Umbilical cord (tissue), 2 donors: Measurements from ENCODE around the gene RUFY4. TPM values are rescaled to one million over a fixed set of nuclear protein-coding genes. Genes with fewer than 3 reads are reported as not detected.
A peak's percentile ranks its signal among the peaks of the same experiment; 100 is the strongest.

Experiments
- DNase-seq: peaks from one replicate; pipeline ENCODE4 v3.0.0-alpha.2; 2015; ENCODE audit warnings: low spot score
- total RNA-seq: library from RNA; depleted of rRNA; stranded (reverse); fragments of >200 nt; gene quantifications from one replicate; pipeline ENCODE4 v1.2.3, GENCODE V29; 2014; ENCODE audit warnings: low replicate concordance; ENCODE audit not compliant: insufficient read depth

Gene RUFY4, protein sequence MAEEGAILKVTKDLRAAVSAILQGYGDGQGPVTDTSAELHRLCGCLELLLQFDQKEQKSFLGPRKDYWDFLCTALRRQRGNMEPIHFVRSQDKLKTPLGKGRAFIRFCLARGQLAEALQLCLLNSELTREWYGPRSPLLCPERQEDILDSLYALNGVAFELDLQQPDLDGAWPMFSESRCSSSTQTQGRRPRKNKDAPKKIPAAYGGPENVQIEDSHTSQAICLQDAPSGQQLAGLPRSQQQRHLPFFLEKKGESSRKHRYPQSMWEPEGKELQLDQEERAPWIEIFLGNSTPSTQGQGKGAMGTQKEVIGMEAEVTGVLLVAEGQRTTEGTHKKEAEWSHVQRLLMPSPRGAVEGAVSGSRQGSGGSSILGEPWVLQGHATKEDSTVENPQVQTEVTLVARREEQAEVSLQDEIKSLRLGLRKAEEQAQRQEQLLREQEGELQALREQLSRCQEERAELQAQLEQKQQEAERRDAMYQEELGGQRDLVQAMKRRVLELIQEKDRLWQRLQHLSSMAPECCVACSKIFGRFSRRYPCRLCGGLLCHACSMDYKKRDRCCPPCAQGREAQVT
- 13.7 TPM for total RNA-seq

DNA sequence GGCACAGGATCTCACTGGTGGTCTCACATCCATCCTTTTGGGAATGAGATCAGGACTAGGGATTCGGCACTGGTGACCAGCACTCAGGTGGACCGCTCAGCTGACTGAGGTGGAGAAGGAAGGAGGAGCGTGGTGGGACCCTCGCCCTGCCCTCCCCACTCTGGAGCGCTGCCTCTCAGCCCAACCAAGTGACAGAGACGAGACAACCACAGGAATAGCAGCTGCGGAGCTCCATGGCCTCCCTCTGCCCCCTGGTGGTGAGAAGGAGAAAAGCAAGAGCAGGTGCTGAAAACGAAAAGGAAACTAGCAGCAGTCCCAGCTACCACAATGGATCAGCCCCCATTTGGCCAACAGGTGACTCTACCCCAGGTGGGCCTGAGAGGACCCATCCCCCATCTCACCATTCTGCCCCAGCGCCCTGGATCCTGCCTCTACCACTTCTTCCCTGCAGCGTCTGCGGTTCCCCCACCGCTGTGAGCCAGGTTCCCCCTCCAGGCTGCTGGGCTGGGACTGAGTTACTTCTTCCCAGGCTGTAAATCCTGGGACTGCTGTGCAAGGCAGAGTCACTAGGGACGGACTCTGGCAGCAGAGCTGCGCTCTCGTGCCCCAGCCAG lies at the start of gene RUFY4:
Gene RUFY4 (plus strand): TSS at position 533 of the 614 bp plus-strand sequence. CDS start 1,353 bp downstream, outside the sequence.
- peak; percentile 81 for DNase-seq

DNA sequence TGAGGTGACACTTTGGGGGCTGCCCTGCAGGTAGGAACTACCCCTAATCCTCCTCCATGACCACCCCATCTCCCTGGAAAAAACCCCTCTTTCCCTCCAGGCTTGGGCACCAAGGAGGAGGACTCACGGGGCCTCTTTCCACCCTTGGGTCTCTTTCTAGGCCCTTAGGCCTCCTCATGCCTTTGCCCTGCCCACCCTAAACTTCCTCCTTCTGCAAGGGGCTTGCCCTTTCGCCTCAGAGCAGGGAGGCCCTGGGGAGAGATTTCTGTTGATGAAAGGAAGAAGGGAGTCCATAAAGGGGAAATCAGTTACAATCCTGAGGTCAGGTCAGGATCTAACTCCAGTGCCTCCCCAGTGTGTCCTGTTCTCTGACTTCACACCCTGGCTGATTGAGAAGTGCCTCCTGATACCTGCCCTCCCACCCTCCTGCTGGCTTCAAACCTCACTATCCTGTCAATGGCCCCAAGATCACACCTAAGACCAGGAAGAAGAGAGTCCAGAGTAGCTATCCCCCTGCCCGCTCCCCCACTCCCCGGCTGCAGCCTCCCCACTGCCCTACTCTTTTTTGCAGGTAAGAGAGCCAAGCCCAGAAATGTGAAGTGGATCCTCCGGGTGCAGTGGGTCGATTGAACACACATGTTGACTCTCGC lies 49.5 kb upstream of the RUFY4 start:
- DNase-seq, result no peak

DNA sequence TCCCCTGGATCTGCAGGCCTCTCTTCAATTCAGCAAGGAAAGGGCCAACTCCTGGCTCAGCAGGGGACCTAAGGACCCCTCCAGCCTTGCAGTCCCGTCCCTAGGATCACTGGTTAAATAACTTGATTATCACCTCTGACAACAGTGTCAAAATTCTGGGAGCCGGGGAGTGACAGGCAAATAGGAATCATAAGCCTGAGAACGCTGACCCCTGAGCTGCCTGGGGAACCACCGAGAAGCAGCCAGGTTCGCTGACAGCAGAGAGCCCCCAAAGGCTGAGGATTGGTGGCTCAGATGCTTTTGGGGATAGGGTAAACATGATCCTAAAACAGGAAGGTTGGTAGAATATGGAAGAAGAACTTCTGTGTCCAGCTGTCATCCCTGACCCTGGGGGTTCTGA lies 48.8 kb upstream of the RUFY4 start:
- no peak for DNase-seq

DNA sequence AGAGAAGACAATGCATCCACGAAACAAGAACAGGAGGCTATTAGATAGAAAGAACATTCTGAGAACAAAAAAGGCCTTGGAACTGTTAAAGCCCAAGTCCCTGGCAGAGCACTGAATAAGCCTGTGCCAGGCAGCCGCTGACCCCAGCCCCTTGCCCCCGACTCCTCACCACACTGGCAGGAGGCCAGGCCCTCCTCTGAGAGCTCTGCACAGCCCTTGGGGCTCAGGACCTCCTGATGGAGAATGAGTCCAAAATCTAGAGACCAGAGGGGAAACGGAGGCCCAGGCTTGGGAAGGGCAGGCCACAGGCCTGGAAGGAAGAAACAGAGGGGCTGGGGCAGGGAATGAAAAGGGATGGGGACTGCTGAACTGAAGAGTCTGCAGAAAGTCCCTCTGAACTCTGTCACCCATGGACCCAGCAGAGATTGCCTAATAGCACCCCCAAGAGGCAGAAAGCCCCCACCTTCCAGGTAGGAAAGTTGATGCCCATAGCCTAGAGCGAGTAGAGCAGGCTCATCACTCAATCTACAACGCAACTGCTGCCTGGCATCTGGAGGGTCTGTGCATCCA lies 48.0 kb upstream of the RUFY4 start:
- DNase-seq, result no peak

DNA sequence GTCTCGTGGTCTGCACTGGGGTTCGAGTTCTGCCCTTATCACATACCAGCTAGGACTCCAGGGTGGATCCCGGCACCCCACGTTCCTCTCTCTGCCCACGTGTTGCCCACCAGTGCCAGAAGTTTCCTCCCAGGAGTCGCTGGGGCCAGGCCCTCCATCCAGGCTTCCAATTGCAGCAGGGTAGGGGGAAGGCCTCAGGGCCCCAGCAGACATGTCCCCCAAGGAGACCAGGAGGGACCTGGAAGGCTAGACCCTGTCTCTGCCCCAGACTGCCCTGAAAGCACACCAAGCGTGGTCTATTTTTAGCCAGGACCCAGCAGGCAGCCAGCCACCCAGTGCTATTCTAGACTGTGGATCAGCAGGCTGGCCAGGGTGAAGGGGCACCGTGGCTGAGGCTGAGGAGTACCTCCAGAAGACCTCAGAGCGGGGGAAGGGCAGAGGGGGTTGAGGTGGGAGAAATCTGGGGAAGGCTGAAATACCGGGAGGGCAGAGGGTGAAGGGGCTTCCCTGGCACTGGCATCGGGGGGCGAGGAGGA lies 47.4 kb upstream of the RUFY4 start:
- DNase-seq, result no peak

DNA sequence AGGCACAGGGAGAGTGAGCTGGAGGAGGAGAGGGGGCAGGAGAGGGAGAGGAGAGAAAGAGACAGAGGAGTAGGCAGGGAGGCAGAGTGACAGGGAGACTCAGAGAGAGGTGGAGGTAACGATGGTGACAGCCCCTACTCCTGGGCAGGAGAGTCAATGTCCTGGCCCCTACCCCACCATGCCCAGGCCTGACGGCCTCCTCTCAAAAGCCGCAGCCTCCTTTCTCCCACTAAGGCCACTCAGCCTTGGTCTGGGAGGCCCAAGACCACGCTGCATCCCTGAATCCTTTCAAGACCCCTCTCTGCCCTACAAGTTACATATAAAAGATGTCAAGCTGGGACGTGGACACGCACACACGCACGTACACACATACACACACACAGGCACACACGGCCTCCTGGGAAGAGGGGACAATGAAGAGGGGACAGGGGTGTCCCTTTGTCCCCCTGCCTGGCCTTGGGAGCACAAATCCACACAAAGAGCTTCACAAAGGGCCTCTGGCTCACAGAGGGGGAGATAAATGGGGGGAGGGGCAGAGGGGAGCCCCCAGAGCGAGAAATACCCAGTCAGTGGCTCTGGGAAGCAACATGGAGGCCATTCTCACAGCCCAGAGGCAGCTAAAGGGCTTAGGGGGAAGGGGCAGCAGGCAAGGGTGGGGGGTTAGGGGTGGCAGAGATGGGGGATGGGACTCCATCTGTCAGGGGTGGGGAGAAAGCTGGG lies 46.8 kb upstream of the RUFY4 start:
- no peak for DNase-seq

DNA sequence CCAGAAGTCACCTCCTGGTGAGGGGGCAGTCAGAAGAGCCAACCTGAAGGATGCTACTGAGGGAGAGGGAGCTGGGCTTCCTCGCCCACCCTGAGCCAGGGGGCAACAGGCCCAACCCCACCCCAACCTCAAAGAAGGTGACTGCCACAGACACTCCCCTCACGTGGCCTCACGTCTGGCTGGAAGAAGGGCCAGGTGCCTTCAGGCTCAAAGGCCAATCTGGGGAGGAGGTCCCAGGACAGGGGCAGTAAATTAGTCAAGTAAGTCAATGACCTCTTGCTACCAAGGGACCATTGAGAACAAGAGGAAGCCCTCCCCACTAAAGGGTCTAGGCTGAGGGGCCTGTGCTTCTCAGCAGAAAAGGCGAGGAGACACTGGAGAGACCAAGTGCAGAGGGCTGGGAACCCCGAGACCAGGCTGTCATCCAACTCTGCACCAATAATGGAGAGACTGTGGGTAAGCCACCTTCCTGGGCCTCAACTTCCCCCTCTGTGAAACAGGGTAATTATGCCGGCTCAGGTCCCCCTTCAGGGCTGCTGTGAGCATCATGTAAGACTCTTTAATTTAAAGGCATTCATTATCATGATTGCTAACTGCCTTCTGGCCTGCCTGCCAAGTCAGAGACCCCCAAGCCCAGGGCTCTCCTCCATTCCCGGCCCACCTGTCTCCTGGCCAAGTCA lies 46.1 kb upstream of the RUFY4 start:
- no peak for DNase-seq

DNA sequence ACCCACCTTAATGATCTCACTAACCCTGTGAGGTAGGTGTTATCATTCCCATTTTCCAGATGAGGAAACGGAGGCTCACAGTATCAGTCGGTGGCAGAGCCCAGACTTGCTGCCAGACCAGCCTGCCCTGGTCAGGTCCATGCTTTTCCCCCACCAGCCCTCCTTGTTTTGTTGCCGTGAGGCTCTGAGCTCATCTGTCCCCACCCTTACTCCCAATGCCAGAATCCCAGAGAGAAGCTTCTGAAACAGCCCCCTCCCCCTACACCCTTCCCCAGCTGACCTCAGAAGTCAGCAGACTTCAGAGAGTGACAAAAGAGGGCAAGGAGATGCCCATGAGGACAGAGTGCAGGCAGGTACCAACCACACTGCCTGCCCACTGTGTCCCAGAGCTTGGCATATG lies 45.4 kb upstream of the RUFY4 start:
- no peak for DNase-seq

DNA sequence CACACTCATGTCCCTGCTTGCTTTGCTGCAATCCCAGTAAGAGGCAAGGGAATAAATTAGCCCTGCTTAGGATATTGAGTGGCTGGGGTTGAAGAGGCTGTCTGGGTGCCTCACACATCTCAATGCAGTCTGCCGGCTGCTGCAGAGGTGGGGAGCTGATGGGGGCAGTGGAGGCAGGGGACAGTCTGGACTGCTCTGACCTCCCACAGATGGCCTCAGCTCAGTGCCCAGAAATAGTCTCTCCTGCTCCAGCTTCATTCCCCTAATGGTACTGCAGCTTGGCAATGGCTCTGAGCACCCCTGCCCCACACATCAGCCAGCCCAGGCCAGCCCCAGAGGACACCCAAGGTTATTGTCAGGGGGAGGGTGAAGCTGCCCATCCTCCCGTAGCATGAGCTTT lies 44.7 kb upstream of the RUFY4 start:
- DNase-seq, result no peak

DNA sequence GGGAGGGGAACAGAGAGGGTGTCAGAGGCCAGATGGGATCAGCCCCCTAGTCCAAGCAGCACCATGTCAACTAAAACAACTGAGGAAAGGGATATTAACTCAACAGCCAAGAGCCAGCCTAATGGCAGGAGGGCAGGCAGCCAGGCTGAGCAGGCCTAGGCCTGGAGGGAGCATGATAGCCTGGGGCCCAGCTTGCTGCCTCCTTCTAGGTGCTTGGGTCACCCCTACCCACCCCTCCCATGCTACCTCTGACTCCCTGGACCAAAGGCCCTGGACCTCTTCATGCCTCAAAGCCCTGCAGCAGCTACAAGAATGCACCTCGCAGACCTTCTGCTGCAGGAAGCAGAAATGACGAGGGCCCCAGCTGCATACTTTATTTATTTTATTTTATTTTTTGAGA lies 44.2 kb upstream of the RUFY4 start:
- no peak for DNase-seq

DNA sequence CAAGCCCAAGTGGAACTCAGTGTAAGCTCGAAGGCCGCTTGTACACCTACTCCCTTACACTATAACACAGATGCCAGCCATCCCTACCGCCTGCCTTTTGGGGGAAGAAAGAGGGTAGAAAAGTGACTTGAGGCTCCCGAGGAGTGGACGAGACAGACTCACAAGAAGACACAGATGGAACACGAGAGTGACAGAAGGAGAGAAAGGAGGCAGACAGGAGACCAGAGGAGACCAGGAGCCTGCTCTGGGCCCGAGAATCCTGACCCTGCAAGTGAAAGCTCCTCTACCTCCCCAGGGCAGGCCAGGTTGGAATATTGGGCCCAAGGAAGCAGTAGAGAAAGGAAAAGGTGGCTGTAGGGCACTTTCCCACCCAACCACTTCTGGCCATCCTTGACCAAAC lies 42.8 kb upstream of the RUFY4 start:
- no peak for DNase-seq

DNA sequence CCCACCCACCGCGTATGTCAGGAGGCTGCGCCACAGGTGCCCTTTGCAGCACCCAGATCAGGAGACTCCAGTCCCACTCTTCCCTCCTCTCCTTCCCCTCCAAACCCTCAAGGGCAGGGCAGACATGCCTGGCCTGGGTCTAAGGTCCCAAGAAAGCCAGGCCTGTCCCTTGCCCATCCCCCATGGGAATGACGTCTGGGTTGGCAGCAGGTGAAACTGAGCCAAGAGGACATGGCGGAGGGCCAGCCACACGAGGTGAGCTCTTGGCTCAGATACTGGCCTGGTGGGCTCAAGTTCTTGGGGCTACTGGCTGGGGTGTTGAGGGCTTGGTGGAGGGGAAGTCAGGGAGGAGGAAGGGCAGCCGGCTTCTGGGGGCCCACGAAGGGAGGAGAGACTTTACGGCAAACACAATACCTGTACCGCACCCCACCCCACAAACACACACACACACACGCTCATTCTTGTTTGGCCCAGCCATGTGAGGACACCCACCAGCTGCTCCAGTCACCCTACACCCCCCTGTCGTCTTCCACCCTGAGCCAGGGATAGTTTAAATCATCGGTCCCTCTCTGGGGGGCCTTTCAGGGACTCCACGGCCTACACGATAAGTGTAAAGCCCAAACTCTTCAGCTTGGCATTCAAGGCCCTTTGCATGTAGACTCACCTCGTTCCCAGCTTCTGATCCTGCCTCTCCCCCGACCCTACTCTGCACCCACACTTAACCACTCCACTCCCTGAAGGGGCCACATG lies 42.2 kb upstream of the RUFY4 start:
- DNase-seq, result no peak

DNA sequence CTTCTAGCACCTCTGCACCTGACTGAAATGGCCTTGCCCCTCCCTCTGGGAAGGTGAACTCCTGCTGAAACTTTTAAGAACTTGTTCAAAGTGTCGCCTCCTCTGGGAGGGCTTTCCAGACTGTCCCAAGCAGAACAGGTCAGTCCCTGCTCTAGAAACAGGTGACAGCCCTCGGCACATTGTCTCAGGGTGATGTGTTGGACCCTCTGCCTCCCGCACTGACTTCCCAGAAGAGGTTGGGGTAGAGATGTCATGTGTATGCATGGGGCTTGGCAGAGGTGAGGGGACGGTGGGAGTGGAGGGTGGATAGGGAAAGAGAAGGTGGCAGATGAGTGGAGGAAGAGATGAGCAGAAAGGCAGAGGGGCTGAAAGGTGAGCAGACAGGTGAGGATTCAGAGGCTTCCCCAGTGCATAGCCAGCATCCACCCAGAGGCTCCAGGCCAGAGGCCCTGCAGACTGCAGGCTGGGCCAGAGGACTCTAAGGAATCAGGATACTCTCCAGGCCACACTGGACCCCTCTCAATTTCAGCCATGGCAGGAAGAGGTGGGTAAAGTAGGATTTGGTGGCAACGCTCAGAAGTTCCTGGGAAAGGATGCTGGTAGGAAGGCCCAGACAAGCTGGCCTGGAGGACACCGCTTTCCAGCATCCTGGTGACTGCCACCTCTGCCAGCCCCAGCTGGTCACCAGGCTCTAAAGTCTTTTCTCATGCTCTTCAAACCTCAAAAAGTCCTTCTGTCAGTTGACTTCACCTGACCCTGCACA lies 41.4 kb upstream of the RUFY4 start:
- no peak for DNase-seq

DNA sequence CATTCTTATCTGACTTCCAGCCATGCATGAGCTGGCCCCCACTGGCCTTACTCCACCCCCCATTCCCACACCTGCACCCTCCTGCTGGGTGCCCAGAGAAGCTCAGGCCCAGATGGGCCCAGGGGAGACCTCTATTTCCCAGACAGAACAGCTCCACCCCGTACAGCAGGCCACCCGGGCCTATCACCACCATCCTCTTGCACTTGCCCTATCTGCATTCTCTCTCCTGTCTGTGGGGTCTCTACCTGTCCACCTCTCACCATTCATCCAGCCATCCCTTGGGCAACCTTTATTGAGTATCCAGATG lies 40.9 kb upstream of the RUFY4 start:
- DNase-seq, result no peak

DNA sequence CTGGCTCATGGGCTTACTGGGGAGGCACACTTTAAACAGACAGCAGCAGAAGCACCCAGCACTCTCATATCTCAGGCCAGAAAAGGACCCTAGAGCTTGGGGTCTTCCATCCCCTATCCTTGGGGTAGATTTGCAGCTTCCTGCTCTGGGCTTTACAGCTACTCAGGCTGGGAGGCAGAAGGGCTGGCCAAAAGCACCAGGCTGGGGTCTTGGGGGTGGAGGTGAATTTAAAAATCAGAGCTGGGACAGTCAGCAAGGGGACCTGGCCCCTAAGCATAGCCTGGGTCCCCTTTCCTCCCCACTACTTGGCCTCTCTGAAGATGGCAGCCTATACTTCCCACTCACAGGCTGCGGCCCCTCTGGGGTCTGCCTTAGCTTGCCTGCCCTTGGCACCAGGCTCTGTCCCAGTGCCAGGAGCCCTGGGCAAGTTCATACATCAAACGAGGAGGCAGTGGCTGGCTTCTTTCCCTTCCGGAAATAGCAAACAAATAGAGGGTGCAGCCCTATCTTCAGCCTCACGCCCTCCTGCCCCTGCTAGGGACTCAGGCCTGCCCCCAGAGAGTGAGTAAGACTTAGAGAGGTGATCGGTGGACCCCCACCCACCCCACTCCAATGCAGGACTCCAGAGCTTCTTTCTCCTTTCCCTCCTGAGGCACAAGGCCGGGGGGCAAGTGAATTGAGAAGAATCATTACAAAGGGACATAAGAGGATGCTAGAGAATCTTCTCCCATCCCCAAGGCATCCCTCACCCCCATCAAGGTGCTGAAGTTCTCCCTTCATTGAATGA lies 40.3 kb upstream of the RUFY4 start:
- DNase-seq, result no peak

DNA sequence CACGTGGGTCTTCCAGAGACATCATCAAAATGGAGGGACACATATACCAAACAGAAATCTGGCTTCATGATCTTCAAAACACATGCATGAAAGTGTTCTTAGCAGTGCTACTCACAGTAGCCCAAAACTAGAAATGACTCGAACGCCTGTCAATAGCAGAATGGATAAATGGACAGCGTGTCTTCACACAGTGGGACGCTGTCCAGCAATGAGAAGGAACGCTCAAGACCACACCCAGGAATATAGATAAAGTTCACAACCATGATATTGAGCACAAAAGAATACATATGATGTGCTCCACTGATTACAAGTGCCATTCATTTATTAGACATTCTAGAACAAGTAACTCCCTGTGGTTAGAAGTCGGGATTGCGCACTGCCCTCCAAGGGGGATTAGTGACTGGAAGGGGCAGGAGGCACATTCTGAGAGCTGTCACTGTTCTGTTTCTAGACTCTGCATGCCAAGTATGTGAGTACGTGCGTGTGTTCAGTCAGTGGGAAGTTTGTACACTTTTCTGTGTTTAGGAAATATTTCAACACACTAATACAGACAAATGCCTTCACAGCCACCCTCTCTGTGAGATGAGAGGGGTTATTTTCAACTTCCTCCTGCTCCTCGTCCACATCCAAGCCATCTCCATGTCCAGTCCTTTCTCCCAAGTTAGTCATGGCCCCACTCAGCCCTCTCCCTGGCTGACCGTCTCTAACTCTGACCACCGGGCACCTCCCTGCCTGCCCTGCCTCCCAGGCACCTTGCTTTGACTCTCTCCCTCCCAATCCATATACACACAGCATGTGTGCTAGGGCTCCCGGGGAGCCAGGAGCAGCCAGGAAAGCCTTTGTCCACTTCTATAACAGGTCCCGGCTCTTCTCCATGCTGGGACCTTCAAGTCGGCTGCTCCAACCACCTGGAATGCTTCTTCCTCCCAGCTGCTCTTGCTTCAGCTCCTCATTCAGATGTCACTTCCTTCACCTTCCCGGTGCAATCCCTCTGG lies 39.4 kb upstream of the RUFY4 start:
- DNase-seq, result peak; percentile 80
